Right atrium auricular region (tissue), 2 donors: ENCODE measurements around the gene ITGA3. TPM values are rescaled to one million over a fixed set of nuclear protein-coding genes. Genes with fewer than 3 reads are reported as not detected.

ENCODE experiments used
- DNase-seq: peaks from one replicate; pipeline ENCODE4 v3.0.0-alpha.2; 2019; ENCODE audit warnings: low spot score
- H3K27ac ChIP-seq, 2 donors: fragments of 200-600 bp; sonication (generic); 1 replicate in 1 of 2; 2 replicates in 1 of 2; pipeline ENCODE4 v1.5.1; 2016 to 2019
- H3K27me3 ChIP-seq, 2 donors: fragments of 200-600 bp; sonication (generic); one replicate each; pipeline versions ENCODE4 v1.5.1 to v1.6.0; 2017 to 2019
- H3K36me3 ChIP-seq: fragments of 200-600 bp; sonication (generic); one replicate; pipeline ENCODE4 v1.5.1; 2016
- H3K4me1 ChIP-seq, 2 donors: fragments of 200-600 bp; sonication (generic); one replicate each; pipeline versions ENCODE4 v1.5.1 to v1.6.0; 2017 to 2019
- H3K4me3 ChIP-seq, 2 donors: fragments of 200-600 bp; sonication (generic); 1 replicate in 1 of 2; 2 replicates in 1 of 2; pipeline ENCODE4 v1.5.1; 2017 to 2019; ENCODE audit warnings: mild to moderate bottlenecking in 1 of 2, moderate library complexity in 1 of 2
- H3K9me3 ChIP-seq, 2 donors: fragments of 200-600 bp; sonication (generic); one replicate each; pipeline ENCODE4 v1.5.1; 2019
- CTCF ChIP-seq, 2 donors: fragments of 200-600 bp; sonication (generic); IDR thresholded peaks; one replicate each; pipeline ENCODE4 v1.5.1; 2019; ENCODE audit warnings: antibody characterized with exemption in 2 of 2
- total RNA-seq, 2 donors: library from RNA; depleted of rRNA; stranded (reverse); fragments of >200 nt; gene quantifications; one replicate each; pipeline ENCODE4 v1.1.0, GENCODE V29; 2016

Gene ITGA3
- total RNA-seq, 2 donors from 2014 or later = 29.5 to 61.8 TPM

GRCh38 chr17:50062293-50063243 is 6.7 kb downstream of the ITGA3 start:
- Histone ChIP-seq H3K4me1 (peaks cover 0 to 93% of the 10 kb centered on the region in 2 donors), H3K9me3 (no peaks in the 10 kb centered on the region), H3K36me3 (no peaks in the 10 kb centered on the region), H3K4me3 (peak overlapping the region; percentile 2 to 15), H3K27ac (peak overlapping the region; percentile 92 to 96), H3K27me3 (no peaks in the 10 kb centered on the region)
- TF ChIP-seq CTCF (IDR thresholded peaks at IDR 0.05) = no peak
- DNase-seq = peak; percentile 66

- Histone ChIP-seq H3K4me3 (no peak overlapping the region), H3K4me1 (peaks cover 0 to 86% of the 10 kb centered on the region in 2 donors), H3K36me3 (peaks cover 8% of the 10 kb centered on the region), H3K27ac (peak overlapping the region; percentile 92 to 96), H3K27me3 (no peaks in the 10 kb centered on the region), H3K9me3 (no peaks in the 10 kb centered on the region)
- no peak for DNase-seq
- no peak for TF ChIP-seq CTCF (IDR thresholded peaks at IDR 0.05)
Measured at GRCh38 chr17:50063561-50064252, 7.8 kb downstream of the ITGA3 start.

- peaks cover 0 to 79% of the 10 kb centered on the region in 2 donors for H3K4me1 ChIP-seq
- TF ChIP-seq CTCF (IDR thresholded peaks at IDR 0.05) = no peak
- H3K9me3 ChIP-seq = no peaks in the 10 kb centered on the region
- peak; percentile 63 for DNase-seq
- H3K27ac ChIP-seq = peak overlapping the region; percentile 92 to 96
- H3K4me3 ChIP-seq = no peak overlapping the region
- peaks cover 13% of the 10 kb centered on the region for H3K36me3 ChIP-seq
- H3K27me3 ChIP-seq = no peaks in the 10 kb centered on the region
Measured at GRCh38 chr17:50064253-50065001, 8.5 kb downstream of the ITGA3 start.

GRCh38 chr17:50065056-50065455 is 9.1 kb downstream of the ITGA3 start:
- peaks cover 19% of the 10 kb centered on the region for H3K36me3 ChIP-seq
- no peak overlapping the region for H3K4me3 ChIP-seq
- no peaks in the 10 kb centered on the region for H3K27me3 ChIP-seq
- H3K27ac ChIP-seq = peak overlapping the region; percentile 92 to 96
- no peak for DNase-seq
- no peaks in the 10 kb centered on the region for H3K9me3 ChIP-seq
- no peak for TF ChIP-seq CTCF (IDR thresholded peaks at IDR 0.05)
- peaks cover 0 to 72% of the 10 kb centered on the region in 2 donors for H3K4me1 ChIP-seq

GRCh38 chr17:50066995-50067394 is 11.1 kb downstream of the ITGA3 start:
- H3K9me3 ChIP-seq = no peaks in the 10 kb centered on the region
- H3K36me3 ChIP-seq = peaks cover 32% of the 10 kb centered on the region
- no peak overlapping the region for H3K4me3 ChIP-seq
- H3K4me1 ChIP-seq = peaks cover 0 to 53% of the 10 kb centered on the region in 2 donors
- no peak for DNase-seq
- no peak for TF ChIP-seq CTCF (IDR thresholded peaks at IDR 0.05)
- no peaks in the 10 kb centered on the region for H3K27me3 ChIP-seq
- H3K27ac ChIP-seq = peak overlapping the region; percentile 92 to 96
